Esophagus muscularis mucosa (tissue), 2 donors: ENCODE data around the gene KCNK17.

Experiments used
- POLR2A ChIP-seq: fragments of 450-650 bp; IDR thresholded peaks from one replicate; pipeline ENCODE4 v1.6.1; 2017; ENCODE audit warnings: antibody characterized with exemption, moderate library complexity, mild to moderate bottlenecking, low read depth
- POLR2AphosphoS5 ChIP-seq, 2 donors: sonication (generic); formaldehyde crosslinking; IDR thresholded peaks; one replicate each; pipeline ENCODE4 v1.6.1; 2017; ENCODE audit warnings: antibody characterized with exemption in 2 of 2

DNA sequence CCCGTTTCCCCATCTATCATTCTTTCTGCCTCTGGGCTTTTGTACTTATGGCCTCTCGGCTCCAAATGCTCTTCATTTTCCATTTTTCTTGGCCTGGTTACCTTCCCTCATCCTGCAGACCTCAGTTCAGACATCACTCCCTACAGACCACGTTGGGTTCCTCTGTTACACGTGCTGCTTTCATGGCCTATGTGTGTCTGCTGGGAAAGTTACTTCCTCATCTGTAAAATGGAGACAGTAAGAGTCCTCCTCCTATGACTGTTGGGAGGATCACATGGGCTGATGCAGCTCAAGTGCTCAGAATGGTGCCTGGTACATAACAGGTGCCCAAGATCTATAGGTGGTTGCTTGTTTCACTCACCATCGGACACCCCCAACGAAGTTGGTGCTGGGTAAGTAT is 13.5 kb downstream of the KCNK17 start:
- TF ChIP-seq POLR2AphosphoS5 (IDR thresholded peaks at IDR 0.05) (no peak), POLR2A (no peak)
